GM12873 (cell line): ENCODE results near the gene BTNL3.

ENCODE experiments used
- CTCF ChIP-seq: IDR thresholded peaks from 2 replicates; pipeline ENCODE4 v1.5.1; 2012; ENCODE audit warnings: low read depth, mild to moderate bottlenecking, moderate library complexity, low read length, control low read depth; ENCODE audit not compliant: insufficient read depth; ENCODE audit errors: missing control alignments

Gene BTNL3

GRCh38 chr5:180974612-180975315, 13.9 kb upstream of the BTNL3 start:
- no peak for TF ChIP-seq CTCF

DNA sequence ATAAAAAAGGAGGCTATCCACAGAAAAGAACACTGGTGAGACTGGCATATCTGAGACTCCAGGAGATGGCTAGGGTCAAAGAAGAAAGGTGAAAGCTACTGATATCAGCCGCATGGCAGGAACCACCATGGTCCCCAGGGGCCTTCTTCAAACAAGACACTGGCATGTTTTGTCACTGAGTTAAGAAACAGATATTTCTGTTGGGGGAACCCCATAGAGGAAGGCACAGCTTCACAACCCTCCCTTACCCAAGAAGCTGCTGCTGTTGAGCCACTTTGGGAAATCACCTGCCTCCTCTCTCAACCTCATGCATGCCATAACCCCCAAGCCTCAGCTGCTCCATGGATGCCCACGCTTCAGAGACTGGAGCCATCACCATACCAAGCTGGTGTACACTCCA, 13.3 kb upstream of the BTNL3 start:
- no peak for TF ChIP-seq CTCF

DNA sequence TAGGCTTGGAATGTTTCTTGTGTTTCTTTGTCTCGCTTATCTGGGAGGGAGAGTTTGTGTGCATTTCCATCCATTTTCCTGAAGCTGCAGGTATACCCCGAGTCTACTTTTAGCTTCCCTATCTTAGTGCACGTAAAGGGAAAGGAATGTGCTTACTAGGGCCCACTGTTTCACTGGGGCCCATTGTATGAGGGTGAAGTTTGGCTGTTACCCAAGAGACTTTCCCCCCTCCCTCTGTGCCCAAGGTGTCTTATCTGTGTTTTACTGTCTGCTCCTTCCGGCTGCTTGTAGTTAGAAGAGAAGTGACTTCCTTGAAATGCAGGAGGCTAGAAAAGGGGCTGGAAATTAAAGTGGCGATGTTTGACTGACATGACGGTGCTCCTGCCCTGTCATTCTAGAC, 12.1 kb upstream of the BTNL3 start:
- TF ChIP-seq CTCF: no peak

GRCh38 chr5:180977852-180978251, 10.8 kb upstream of the BTNL3 start:
- TF ChIP-seq CTCF: no peak

- TF ChIP-seq CTCF: no peak
These were observed 6.5 kb upstream of the BTNL3 start for GRCh38 chr5:180982008-180982741.

- TF ChIP-seq CTCF: no peak
These were observed 630 bp upstream of the BTNL3 start for GRCh38 chr5:180988016-180988415.

- no peak for TF ChIP-seq CTCF
These were observed 1.6 kb downstream of the BTNL3 start for GRCh38 chr5:180990086-180990881.
